GM19452 (cell line): ENCODE data around the gene AP2M1.
A peak's percentile ranks its signal among the peaks of the same experiment; 100 is the strongest.

Experiments
- ATAC-seq: cut with Tn5 transposase; IDR thresholded peaks from one replicate; pipeline ENCODE4 v1.9.1; 2021; ENCODE audit not compliant: unreplicated experiment

The AP2M1 gene

GRCh38 chr3:184222521-184222920 lies 47.9 kb downstream of the AP2M1 start:
- no peak for ATAC-seq

- ATAC-seq = no peak
Observed at GRCh38 chr3:184223946-184224345, 49.3 kb downstream of the AP2M1 start.

GRCh38 chr3:184227481-184227935 lies 52.9 kb downstream of the AP2M1 start:
- no peak for ATAC-seq

GRCh38 chr3:184228376-184229137 lies 53.9 kb downstream of the AP2M1 start:
- no peak for ATAC-seq

- peak; percentile 74 for ATAC-seq
Observed at GRCh38 chr3:184229394-184230080, 54.9 kb downstream of the AP2M1 start, which contains the start of gene VWA5B2. TSS of gene VWA5B2 (plus strand) at chr3:184229585. CDS start at chr3:184230529, 944 bp downstream.

GRCh38 chr3:184230081-184230602 lies 55.5 kb downstream of the AP2M1 start:
- ATAC-seq = no peak

- no peak for ATAC-seq
Observed at GRCh38 chr3:184230603-184231528, 56.2 kb downstream of the AP2M1 start.

- no peak for ATAC-seq
Observed at GRCh38 chr3:184231671-184232070, 57.0 kb downstream of the AP2M1 start.

GRCh38 chr3:184233127-184233843 lies 58.6 kb downstream of the AP2M1 start:
- ATAC-seq = no peak
